CD14-positive monocyte (primary cell): ENCODE data around the gene RAET1E. TPM values are rescaled to one million over a fixed set of nuclear protein-coding genes. Genes with fewer than 3 reads are reported as not detected.

Experiments
- DNase-seq, 3 donors: peaks; one replicate each; pipeline ENCODE4 v3.0.0-alpha.2; 2011 to 2022
- H2AFZ ChIP-seq: 2 replicates; pipeline ENCODE4 v1.6.0; 2012; ENCODE audit warnings: mild to moderate bottlenecking, low read depth, low read length, inconsistent platforms; ENCODE audit not compliant: insufficient read depth, poor library complexity, severe bottlenecking
- H3K27ac ChIP-seq, 2 donors: 1 replicate in 1 of 2; 2 replicates in 1 of 2; pipeline ENCODE4 v1.5.1; 2012 to 2013; ENCODE audit warnings: low read length in 2 of 2, control low read depth in 1 of 2, inconsistent platforms in 1 of 2, low read depth in 1 of 2, mild to moderate bottlenecking in 1 of 2
- H3K27me3 ChIP-seq, 2 donors: one replicate each; pipeline versions ENCODE4 v1.6.0 to v1.6.1; 2011 to 2013; ENCODE audit warnings: low read length in 2 of 2; ENCODE audit not compliant: control insufficient read depth in 2 of 2, insufficient read depth in 2 of 2
- H3K36me3 ChIP-seq, 2 donors: replicated peaks in 1 of 2; 1 replicate in 1 of 2; 2 replicates in 1 of 2; pipeline versions ENCODE4 v1.5.1 to v1.6.1; 2012 to 2013; ENCODE audit warnings: low read length in 2 of 2, control low read depth in 1 of 2, inconsistent platforms in 1 of 2, mild to moderate bottlenecking in 1 of 2; ENCODE audit not compliant: insufficient read depth in 2 of 2, control insufficient read depth in 1 of 2
- H3K4me1 ChIP-seq, 2 donors: 1 replicate in 1 of 2; 2 replicates in 1 of 2; pipeline versions ENCODE4 v1.5.1 to v1.6.1; 2012 to 2013; ENCODE audit warnings: low read length in 2 of 2, control low read depth in 1 of 2, inconsistent platforms in 1 of 2, mild to moderate bottlenecking in 1 of 2, moderate library complexity in 1 of 2; ENCODE audit not compliant: insufficient read depth in 2 of 2, control insufficient read depth in 1 of 2
- H3K4me2 ChIP-seq: replicated peaks from 2 replicates; pipeline ENCODE3; 2012; ENCODE audit warnings: low read length, moderate library complexity, mild to moderate bottlenecking; ENCODE audit not compliant: poor library complexity, severe bottlenecking; ENCODE audit errors: extremely low read depth
- H3K4me3 ChIP-seq, 3 experiments: fragments of 200-600 bp in 1 of 3; sonication (generic) in 1 of 3; replicated peaks in 1 of 3; 1 replicate in 2 of 3; 2 replicates in 1 of 3; pipeline ENCODE4 v1.5.1; 2011 to 2013; ENCODE audit warnings: low read length in 3 of 3, mild to moderate bottlenecking in 3 of 3, control low read depth in 2 of 3, low read depth in 2 of 3, inconsistent platforms in 1 of 3, moderate library complexity in 1 of 3
- H3K79me2 ChIP-seq: 2 replicates; pipeline ENCODE4 v1.6.0; 2012; ENCODE audit warnings: mild to moderate bottlenecking, control low read depth, inconsistent platforms, low read length, moderate library complexity; ENCODE audit not compliant: insufficient read depth
- H3K9ac ChIP-seq: 2 replicates; pipeline ENCODE4 v1.6.0; 2017; ENCODE audit warnings: low read length, mild to moderate bottlenecking; ENCODE audit not compliant: insufficient read depth, poor library complexity, severe bottlenecking
- H3K9me3 ChIP-seq, 2 donors: replicated peaks in 1 of 2; 1 replicate in 1 of 2; 2 replicates in 1 of 2; pipeline versions ENCODE4 v1.5.1 to v1.6.1; 2012 to 2013; ENCODE audit warnings: low read length in 2 of 2, control low read depth in 1 of 2; ENCODE audit not compliant: control insufficient read depth in 1 of 2, insufficient read depth in 1 of 2
- H4K20me1 ChIP-seq: 2 replicates; pipeline ENCODE4 v1.6.0; 2012; ENCODE audit warnings: mild to moderate bottlenecking, low read length, control low read depth, moderate library complexity; ENCODE audit not compliant: insufficient read depth
- H3K27ac Mint-ChIP-seq, 7 donors: one replicate each; pipeline ENCODE4 v1.8.0; 2020; ENCODE audit warnings: mild to moderate bottlenecking in 7 of 7, mixed read lengths in 7 of 7, moderate library complexity in 6 of 7, inconsistent platforms in 2 of 7
- H3K27me3 Mint-ChIP-seq, 3 donors: one replicate each; pipeline ENCODE4 v1.8.0; 2021 to 2022; ENCODE audit warnings: low read depth in 3 of 3, mild to moderate bottlenecking in 3 of 3, mixed read lengths in 3 of 3, moderate library complexity in 3 of 3, inconsistent platforms in 1 of 3
- H3K36me3 Mint-ChIP-seq, 2 donors: one replicate each; pipeline ENCODE4 v1.8.0; 2020; ENCODE audit warnings: mixed read lengths in 2 of 2, inconsistent platforms in 1 of 2, mild to moderate bottlenecking in 1 of 2
- H3K4me1 Mint-ChIP-seq: one replicate; pipeline ENCODE4 v1.8.0; 2020; ENCODE audit warnings: mild to moderate bottlenecking, mixed read lengths
- H3K4me3 Mint-ChIP-seq, 2 donors: one replicate each; pipeline ENCODE4 v1.8.0; 2020; ENCODE audit warnings: mild to moderate bottlenecking in 2 of 2, mixed read lengths in 2 of 2, moderate library complexity in 1 of 2
- H3K9me3 Mint-ChIP-seq, 7 donors: one replicate each; pipeline ENCODE4 v1.8.0; 2020 to 2022; ENCODE audit warnings: mixed read lengths in 7 of 7, mild to moderate bottlenecking in 6 of 7, moderate library complexity in 6 of 7, inconsistent platforms in 2 of 7
- CTCF ChIP-seq: fragments of 200-600 bp; IDR thresholded peaks from one replicate; pipeline ENCODE4 v1.8.0; 2022; ENCODE audit warnings: antibody characterized with exemption, mild to moderate bottlenecking
- WGBS: methylation state at CpG from one replicate; pipeline ENCODE4 v1.1.5; 2013; ENCODE audit warnings: missing lambda C conversion rate; ENCODE audit not compliant: insufficient coverage; 5-methylcytosine and 5-hydroxymethylcytosine counted together
- intact Hi-C, 2 donors: fragments of 100-400 bp; cut with micrococcal nuclease; formaldehyde crosslinking; loops; one replicate each; pipeline versions ENCODE4 v1.15.0 to v1.15.1; 2023
- polyA plus RNA-seq, 3 donors: library from polyadenylated mRNA; depleted of rRNA in 1 of 3; unstranded in 2 of 3; stranded (reverse) in 1 of 3; fragments of 300-500 nt in 2 of 3; fragments of >200 nt in 1 of 3; fragmentation: Illumina TruSeq in 2 of 3; gene quantifications; 1 replicate in 2 of 3; 2 replicates in 1 of 3; pipeline ENCODE4 v1.2.3, GENCODE V29; 2012 to 2021

The RAET1E gene
- polyA plus RNA-seq, 3 donors = not detected

GRCh38 chr6:149852881-149853280 lies 45.0 kb downstream of the RAET1E start:
- H3K27ac ChIP-seq = no peak overlapping the region
- H3K79me2 ChIP-seq = no peaks in the 10 kb centered on the region
- no peaks in the 10 kb centered on the region for H3K9me3 ChIP-seq
- H3K4me1 ChIP-seq = peaks cover 7 to 21% of the 10 kb centered on the region in 2 donors
- no peak for TF ChIP-seq CTCF
- no peaks in the 10 kb centered on the region for H3K36me3 ChIP-seq
- no peak for DNase-seq
- H3K9ac ChIP-seq = no peak overlapping the region
- Mint-ChIP-seq H3K27ac (no peak overlapping the region), H3K4me1 (peaks cover 21% of the 10 kb centered on the region), H3K4me3 (no peak overlapping the region), H3K27me3 (peaks cover 2 to 8% (median 3%) of the 10 kb centered on the region in 3 donors), H3K36me3 (no peaks in the 10 kb centered on the region), H3K9me3 (peaks cover 0 to 2% (median 0%) of the 10 kb centered on the region in 7 donors)
- no peak overlapping the region for H3K4me3 ChIP-seq
- H3K27me3 ChIP-seq = no peaks in the 10 kb centered on the region
- no peak overlapping the region for H2AFZ ChIP-seq
- no peak overlapping the region for H3K4me2 ChIP-seq
- intact Hi-C loops = no loop called here
- WGBS = 78% methylated on average over 6 of the region's 12 CpGs
- no peaks in the 10 kb centered on the region for H4K20me1 ChIP-seq

GRCh38 chr6:149852180-149852579 lies 45.7 kb downstream of the RAET1E start:
- WGBS = 0% methylated on average over 5 of the region's 6 CpGs
- H3K27me3 Mint-ChIP-seq = peaks cover 2 to 8% (median 2%) of the 10 kb centered on the region in 3 donors
- Histone ChIP-seq H3K36me3 (no peaks in the 10 kb centered on the region), H3K4me2 (no peak overlapping the region), H2AFZ (peak overlapping the region; percentile 33), H3K9ac (no peak overlapping the region), H4K20me1 (no peaks in the 10 kb centered on the region), H3K9me3 (no peaks in the 10 kb centered on the region), H3K27me3 (no peaks in the 10 kb centered on the region), H3K4me3 (no peak overlapping the region), H3K79me2 (no peaks in the 10 kb centered on the region), H3K4me1 (peaks cover 7 to 21% of the 10 kb centered on the region in 2 donors), H3K27ac (peak overlapping the region in 1 of 2 donors; percentile 14)
- DNase-seq = peak; percentile 48 to 84 (median 52)
- H3K36me3 Mint-ChIP-seq = no peaks in the 10 kb centered on the region
- H3K27ac Mint-ChIP-seq = peak overlapping the region in 2 of 7 donors; percentile 21 to 75
- no peak for TF ChIP-seq CTCF
- no peak overlapping the region for H3K4me3 Mint-ChIP-seq
- H3K4me1 Mint-ChIP-seq = peaks cover 25% of the 10 kb centered on the region
- intact Hi-C loops = no loop called here
- peaks cover 0 to 2% (median 0%) of the 10 kb centered on the region in 7 donors for H3K9me3 Mint-ChIP-seq
